Vagina (tissue), 2 donors: Measurements from ENCODE around the gene KCTD11.

Experiments used
- CTCF ChIP-seq, 3 experiments: fragments of 450-650 bp in 2 of 3; fragments of 200-600 bp in 1 of 3; sonication (generic) in 1 of 3; IDR thresholded peaks; one replicate each; pipeline ENCODE4 v1.5.1; 2017 to 2019; ENCODE audit warnings: antibody characterized with exemption in 3 of 3, mild to moderate bottlenecking in 2 of 3, moderate library complexity in 2 of 3
- POLR2A ChIP-seq, 2 donors: fragments of 450-650 bp; IDR thresholded peaks; one replicate each; pipeline ENCODE4 v1.6.1; 2017; ENCODE audit warnings: antibody characterized with exemption in 2 of 2, mild to moderate bottlenecking in 2 of 2, moderate library complexity in 2 of 2

- TF ChIP-seq CTCF (IDR thresholded peaks at IDR 0.05) (no peak), POLR2A (IDR thresholded peaks at IDR 0.05) (no peak)
Observed at GRCh38 chr17:7329997-7330637, 21.8 kb upstream of the KCTD11 start.
